PC-3 (cell line): ENCODE results near the gene P2RY8.

Experiments used
- EZH2 ChIP-seq: fragments of 300-600 bp; sonication (generic); IDR thresholded peaks from one replicate; pipeline ENCODE4 v1.6.1; 2017; ENCODE audit warnings: antibody characterized with exemption, mild to moderate bottlenecking, low read length; ENCODE audit not compliant: unreplicated experiment
- EZH2phosphoT487 ChIP-seq: fragments of 300-600 bp; sonication (generic); IDR thresholded peaks from 2 replicates; pipeline ENCODE4 v1.6.1; 2018; ENCODE audit warnings: mild to moderate bottlenecking, antibody characterized with exemption, low read length, borderline replicate concordance
- TF ChIP-seq, protein P1 (sequence below): fragments of 300-600 bp; sonication (generic); conservative IDR thresholded peaks from 2 replicates; pipeline ENCODE4 v1.5.1; 2017; ENCODE audit warnings: antibody characterized with exemption, low read depth, mild to moderate bottlenecking, low read length

DNA sequence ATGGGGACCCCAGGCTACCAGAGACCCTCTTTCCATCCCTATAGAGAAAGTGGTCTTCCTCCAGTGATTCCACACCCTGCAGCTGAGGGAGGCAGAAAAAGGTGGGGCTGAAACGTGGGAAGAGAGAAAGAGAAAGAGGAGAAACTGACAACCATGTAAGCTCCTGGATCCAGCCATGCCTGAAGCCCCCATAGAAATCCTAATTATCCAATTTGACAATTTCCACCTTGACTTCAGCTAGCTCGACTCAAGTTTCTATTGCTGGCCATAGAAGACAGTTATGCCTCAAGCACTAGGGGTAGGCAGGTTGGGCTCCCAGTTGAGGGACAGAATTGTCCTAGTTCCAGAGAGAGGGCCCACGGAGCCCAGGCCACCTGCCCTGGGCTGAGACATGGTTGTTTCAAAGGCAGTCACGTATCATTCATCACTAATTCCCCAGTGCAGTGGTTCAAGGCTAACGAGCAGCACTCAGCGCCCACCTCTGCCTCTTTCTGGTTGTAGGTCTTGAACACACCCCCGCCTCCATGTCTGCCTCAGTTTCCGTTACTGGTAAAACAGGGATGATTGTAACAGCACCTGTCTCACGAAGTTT lies 44.5 kb downstream of the P2RY8 start:
- TF ChIP-seq, protein P1, sequence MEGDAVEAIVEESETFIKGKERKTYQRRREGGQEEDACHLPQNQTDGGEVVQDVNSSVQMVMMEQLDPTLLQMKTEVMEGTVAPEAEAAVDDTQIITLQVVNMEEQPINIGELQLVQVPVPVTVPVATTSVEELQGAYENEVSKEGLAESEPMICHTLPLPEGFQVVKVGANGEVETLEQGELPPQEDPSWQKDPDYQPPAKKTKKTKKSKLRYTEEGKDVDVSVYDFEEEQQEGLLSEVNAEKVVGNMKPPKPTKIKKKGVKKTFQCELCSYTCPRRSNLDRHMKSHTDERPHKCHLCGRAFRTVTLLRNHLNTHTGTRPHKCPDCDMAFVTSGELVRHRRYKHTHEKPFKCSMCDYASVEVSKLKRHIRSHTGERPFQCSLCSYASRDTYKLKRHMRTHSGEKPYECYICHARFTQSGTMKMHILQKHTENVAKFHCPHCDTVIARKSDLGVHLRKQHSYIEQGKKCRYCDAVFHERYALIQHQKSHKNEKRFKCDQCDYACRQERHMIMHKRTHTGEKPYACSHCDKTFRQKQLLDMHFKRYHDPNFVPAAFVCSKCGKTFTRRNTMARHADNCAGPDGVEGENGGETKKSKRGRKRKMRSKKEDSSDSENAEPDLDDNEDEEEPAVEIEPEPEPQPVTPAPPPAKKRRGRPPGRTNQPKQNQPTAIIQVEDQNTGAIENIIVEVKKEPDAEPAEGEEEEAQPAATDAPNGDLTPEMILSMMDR: no peak
- TF ChIP-seq EZH2 (no peak), EZH2phosphoT487 (no peak)
